DOHH2 (cell line): ENCODE measurements around the gene CYB5RL.

ENCODE experiments used
- EZH2phosphoT487 ChIP-seq: fragments of 200-600 bp; sonication (generic); IDR thresholded peaks from 2 replicates; pipeline ENCODE4 v1.6.1; 2017; ENCODE audit warnings: borderline replicate concordance, mild to moderate bottlenecking, antibody characterized with exemption, low read length, moderate library complexity, mixed read lengths
- TF ChIP-seq, protein P1 (sequence below): fragments of 200-600 bp; sonication (generic); IDR thresholded peaks from one replicate; pipeline ENCODE4 v1.5.1; 2014; ENCODE audit warnings: antibody characterized with exemption, mild to moderate bottlenecking, low read depth, low read length; ENCODE audit not compliant: poor library complexity, severe bottlenecking

DNA sequence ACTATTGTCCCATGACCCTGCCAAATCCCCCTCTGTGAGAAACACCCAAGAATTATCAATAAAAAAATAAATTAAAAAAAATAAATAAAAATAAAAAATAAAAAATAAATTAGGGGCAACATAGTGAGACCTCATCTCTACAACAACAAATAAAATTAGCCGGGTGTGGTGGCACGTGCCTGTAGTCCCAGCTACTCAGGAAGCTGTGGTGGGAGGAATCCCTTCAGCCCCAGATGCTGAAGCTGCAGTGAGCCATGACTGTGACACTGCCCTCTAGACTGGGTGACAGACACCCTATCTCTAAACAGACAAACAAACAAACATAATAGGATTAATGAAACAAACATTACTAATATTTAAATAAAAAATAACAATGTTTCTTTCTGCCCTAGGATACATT, 34.5 kb upstream of the CYB5RL start:
- TF ChIP-seq, protein P1, sequence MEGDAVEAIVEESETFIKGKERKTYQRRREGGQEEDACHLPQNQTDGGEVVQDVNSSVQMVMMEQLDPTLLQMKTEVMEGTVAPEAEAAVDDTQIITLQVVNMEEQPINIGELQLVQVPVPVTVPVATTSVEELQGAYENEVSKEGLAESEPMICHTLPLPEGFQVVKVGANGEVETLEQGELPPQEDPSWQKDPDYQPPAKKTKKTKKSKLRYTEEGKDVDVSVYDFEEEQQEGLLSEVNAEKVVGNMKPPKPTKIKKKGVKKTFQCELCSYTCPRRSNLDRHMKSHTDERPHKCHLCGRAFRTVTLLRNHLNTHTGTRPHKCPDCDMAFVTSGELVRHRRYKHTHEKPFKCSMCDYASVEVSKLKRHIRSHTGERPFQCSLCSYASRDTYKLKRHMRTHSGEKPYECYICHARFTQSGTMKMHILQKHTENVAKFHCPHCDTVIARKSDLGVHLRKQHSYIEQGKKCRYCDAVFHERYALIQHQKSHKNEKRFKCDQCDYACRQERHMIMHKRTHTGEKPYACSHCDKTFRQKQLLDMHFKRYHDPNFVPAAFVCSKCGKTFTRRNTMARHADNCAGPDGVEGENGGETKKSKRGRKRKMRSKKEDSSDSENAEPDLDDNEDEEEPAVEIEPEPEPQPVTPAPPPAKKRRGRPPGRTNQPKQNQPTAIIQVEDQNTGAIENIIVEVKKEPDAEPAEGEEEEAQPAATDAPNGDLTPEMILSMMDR = no peak
- TF ChIP-seq EZH2phosphoT487 = no peak
